Measurements from ENCODE around the gene S1PR5.

DNA sequence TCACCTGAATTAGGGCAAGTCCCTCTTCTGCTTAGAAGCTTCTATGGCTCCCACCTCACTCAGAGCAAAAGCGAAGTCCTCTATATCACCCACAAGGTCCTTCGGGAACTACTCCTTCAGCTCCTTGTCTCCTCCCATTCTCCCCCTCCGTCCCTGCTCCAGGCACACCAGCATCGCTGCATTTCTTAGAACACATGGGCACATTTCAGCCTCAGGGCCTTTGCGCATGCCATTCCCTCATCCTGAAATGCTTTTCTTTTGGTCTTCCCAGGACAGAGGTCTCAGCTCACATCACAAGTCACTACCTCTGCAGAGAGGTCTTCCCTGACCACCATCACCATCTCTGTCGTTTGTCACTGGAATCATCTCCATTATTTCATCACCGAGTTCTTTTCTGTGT lies 4.0 kb downstream of the S1PR5 start:
- TF ChIP-seq, protein P1, sequence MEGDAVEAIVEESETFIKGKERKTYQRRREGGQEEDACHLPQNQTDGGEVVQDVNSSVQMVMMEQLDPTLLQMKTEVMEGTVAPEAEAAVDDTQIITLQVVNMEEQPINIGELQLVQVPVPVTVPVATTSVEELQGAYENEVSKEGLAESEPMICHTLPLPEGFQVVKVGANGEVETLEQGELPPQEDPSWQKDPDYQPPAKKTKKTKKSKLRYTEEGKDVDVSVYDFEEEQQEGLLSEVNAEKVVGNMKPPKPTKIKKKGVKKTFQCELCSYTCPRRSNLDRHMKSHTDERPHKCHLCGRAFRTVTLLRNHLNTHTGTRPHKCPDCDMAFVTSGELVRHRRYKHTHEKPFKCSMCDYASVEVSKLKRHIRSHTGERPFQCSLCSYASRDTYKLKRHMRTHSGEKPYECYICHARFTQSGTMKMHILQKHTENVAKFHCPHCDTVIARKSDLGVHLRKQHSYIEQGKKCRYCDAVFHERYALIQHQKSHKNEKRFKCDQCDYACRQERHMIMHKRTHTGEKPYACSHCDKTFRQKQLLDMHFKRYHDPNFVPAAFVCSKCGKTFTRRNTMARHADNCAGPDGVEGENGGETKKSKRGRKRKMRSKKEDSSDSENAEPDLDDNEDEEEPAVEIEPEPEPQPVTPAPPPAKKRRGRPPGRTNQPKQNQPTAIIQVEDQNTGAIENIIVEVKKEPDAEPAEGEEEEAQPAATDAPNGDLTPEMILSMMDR (optimal IDR thresholded peaks at IDR 0.05 in 1 of 3, IDR thresholded peaks at IDR 0.05 in 1 of 3, conservative IDR thresholded peaks at IDR 0.05 in 1 of 3; ENCODE audit: extremely low read depth in 1 of 3, insufficient read depth in 2 of 3, low read length in 3 of 3), result no peak
- TF ChIP-seq EZH2 (IDR thresholded peaks at IDR 0.05; ENCODE audit: low read length), result no peak
